Tibial artery (tissue), 4 donors: Measurements from ENCODE around the gene ITGB8.
A peak's percentile ranks its signal among the peaks of the same experiment; 100 is the strongest.

Experiments used
- DNase-seq, 2 donors: peaks; one replicate each; pipeline ENCODE4 v3.0.0-alpha.2; 2019
- H3K27ac ChIP-seq, 2 donors: fragments of 200-600 bp; sonication (generic) in 1 of 2; 1 replicate in 1 of 2; 2 replicates in 1 of 2; pipeline ENCODE4 v1.5.1; 2018 to 2019; ENCODE audit warnings: mild to moderate bottlenecking in 1 of 2
- H3K27me3 ChIP-seq, 2 donors: fragments of 200-600 bp; sonication (generic) in 1 of 2; one replicate each; pipeline versions ENCODE4 v1.5.1 to v1.6.0; 2016 to 2019
- H3K36me3 ChIP-seq, 3 donors: fragments of 200-600 bp; sonication (generic) in 2 of 3; one replicate each; pipeline ENCODE4 v1.5.1; 2016 to 2019; ENCODE audit warnings: mild to moderate bottlenecking in 2 of 3
- H3K4me1 ChIP-seq, 4 donors: fragments of 200-600 bp; sonication (generic) in 2 of 4; 1 replicate in 3 of 4; 2 replicates in 1 of 4; pipeline ENCODE4 v1.5.1; 2016 to 2019
- H3K4me3 ChIP-seq, 2 donors: fragments of 200-600 bp; sonication (generic) in 1 of 2; 1 replicate in 1 of 2; 2 replicates in 1 of 2; pipeline ENCODE4 v1.5.1; 2018 to 2019; ENCODE audit warnings: mild to moderate bottlenecking in 2 of 2
- H3K9me3 ChIP-seq, 3 donors: fragments of 200-600 bp; sonication (generic) in 1 of 3; one replicate each; pipeline ENCODE4 v1.5.1; 2016 to 2019
- intact Hi-C: fragments of 100-400 bp; cut with DNase I; formaldehyde crosslinking; loops from one replicate; pipeline ENCODE4 v1.15.0; 2023; ENCODE audit warnings: low total_unique reads
- TF ChIP-seq, protein P1 (sequence below), 2 experiments: fragments of 200-600 bp in 1 of 2; fragments of 450-650 bp in 1 of 2; IDR thresholded peaks; one replicate each; pipeline ENCODE4 v1.5.1; 2017 to 2019; ENCODE audit warnings: antibody characterized with exemption in 2 of 2, mild to moderate bottlenecking in 1 of 2, moderate library complexity in 1 of 2

Gene ITGB8

DNA sequence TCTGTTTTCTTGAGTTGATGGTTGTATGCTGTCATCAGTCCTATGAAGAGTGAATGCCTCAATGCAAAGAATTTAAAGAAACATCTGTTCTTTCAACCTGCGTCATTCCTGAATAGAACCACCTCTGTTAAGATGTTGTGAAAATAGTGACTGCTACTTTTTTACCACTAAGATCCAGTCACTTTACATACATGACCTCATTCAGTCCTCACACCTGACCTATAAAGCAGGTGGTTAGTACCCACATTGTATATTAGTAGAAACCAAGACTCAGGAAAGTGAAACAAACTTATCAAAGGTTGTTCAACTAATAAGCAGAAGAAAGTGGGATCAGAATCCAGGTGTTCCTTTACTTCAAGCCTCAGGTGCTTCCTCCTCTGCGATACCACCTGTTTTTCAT, 64.8 kb downstream of the ITGB8 start:
- peaks cover 6 to 38% (median 7%) of the 10 kb centered on the region in 3 donors for H3K36me3 ChIP-seq
- no peak for DNase-seq

DNA sequence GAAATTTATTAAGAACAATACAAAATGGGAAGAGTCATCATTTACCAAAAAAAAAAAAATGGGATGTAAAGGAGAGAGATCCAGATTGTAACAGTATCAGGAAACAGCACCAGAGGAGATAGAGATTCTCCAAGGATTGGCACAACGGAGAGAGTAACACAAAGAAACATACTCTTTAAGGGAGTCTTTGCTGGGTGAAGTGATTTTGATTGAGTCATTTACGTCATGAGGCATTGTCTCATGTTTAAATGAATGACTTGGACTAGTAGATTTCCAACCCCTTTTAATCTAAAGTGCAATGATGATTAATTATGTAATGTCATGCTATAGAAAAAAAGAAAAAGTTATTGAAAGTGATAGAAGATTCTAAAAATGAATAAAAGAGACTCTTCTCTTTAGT, 68.8 kb downstream of the ITGB8 start:
- no peak overlapping the region for H3K4me3 ChIP-seq
- intact Hi-C loops = no loop called here
- H3K36me3 ChIP-seq = peaks cover 0 to 21% (median 4%) of the 10 kb centered on the region in 3 donors
- DNase-seq = no peak
- no peaks in the 10 kb centered on the region for H3K9me3 ChIP-seq
- no peaks in the 10 kb centered on the region for H3K27me3 ChIP-seq
- peaks cover 0 to 15% (median 4%) of the 10 kb centered on the region in 4 donors for H3K4me1 ChIP-seq
- H3K27ac ChIP-seq = no peak overlapping the region
- TF ChIP-seq, protein P1, sequence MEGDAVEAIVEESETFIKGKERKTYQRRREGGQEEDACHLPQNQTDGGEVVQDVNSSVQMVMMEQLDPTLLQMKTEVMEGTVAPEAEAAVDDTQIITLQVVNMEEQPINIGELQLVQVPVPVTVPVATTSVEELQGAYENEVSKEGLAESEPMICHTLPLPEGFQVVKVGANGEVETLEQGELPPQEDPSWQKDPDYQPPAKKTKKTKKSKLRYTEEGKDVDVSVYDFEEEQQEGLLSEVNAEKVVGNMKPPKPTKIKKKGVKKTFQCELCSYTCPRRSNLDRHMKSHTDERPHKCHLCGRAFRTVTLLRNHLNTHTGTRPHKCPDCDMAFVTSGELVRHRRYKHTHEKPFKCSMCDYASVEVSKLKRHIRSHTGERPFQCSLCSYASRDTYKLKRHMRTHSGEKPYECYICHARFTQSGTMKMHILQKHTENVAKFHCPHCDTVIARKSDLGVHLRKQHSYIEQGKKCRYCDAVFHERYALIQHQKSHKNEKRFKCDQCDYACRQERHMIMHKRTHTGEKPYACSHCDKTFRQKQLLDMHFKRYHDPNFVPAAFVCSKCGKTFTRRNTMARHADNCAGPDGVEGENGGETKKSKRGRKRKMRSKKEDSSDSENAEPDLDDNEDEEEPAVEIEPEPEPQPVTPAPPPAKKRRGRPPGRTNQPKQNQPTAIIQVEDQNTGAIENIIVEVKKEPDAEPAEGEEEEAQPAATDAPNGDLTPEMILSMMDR (IDR thresholded peaks at IDR 0.05) = no peak

More for the DNA sequence above, 64.8 kb downstream of the ITGB8 start:
- no peaks in the 10 kb centered on the region for H3K9me3 ChIP-seq
- TF ChIP-seq, protein P1 (IDR thresholded peaks at IDR 0.05) = no peak
- no peaks in the 10 kb centered on the region for H3K27me3 ChIP-seq
- no peak overlapping the region for H3K4me3 ChIP-seq
- H3K27ac ChIP-seq = no peak overlapping the region
- peaks cover 0 to 7% (median 0%) of the 10 kb centered on the region in 4 donors for H3K4me1 ChIP-seq
- intact Hi-C loops = no loop called here

DNA sequence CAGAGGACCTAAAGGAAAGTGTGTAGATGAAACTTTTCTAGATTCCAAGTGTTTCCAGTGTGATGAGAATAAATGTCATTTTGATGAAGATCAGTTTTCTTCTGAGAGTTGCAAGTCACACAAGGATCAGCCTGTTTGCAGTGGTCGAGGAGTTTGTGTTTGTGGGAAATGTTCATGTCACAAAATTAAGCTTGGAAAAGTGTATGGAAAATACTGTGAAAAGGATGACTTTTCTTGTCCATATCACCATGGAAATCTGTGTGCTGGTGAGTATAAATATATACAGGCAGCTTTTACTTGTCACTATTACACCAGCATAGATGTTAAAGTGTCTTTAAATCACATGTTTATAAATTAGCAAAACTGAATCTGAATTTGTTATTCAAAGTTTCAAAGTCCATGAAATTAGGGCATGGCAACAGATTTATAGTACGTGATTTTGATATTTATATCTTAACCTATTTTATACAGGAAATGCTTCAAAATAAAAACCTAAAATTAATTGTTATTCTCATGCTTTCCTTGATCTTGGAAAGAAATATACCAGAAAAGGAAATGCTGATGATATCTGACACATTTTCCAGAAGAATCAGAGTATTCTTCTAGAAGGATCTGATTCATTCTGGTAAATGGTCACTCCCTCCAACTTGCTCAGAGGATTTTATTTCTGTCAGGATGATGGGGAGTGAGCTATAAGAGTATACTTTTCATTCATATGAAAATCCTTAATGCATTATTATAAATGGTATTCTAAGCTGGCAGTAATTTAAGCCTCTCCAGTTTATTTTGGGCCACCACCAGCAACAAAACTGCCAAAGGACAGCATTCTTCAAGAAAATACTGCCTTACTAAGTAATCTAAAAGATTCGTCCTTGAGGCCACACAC, 71.4 kb downstream of the ITGB8 start:
- H3K27ac ChIP-seq = no peak overlapping the region
- no peaks in the 10 kb centered on the region for H3K9me3 ChIP-seq
- H3K36me3 ChIP-seq = peaks cover 0 to 10% (median 0%) of the 10 kb centered on the region in 3 donors
- intact Hi-C loops = no loop called here
- H3K4me1 ChIP-seq = peaks cover 0 to 16% (median 5%) of the 10 kb centered on the region in 4 donors
- TF ChIP-seq, protein P1 (IDR thresholded peaks at IDR 0.05) = no peak
- no peak overlapping the region for H3K4me3 ChIP-seq
- no peak for DNase-seq
- no peaks in the 10 kb centered on the region for H3K27me3 ChIP-seq

DNA sequence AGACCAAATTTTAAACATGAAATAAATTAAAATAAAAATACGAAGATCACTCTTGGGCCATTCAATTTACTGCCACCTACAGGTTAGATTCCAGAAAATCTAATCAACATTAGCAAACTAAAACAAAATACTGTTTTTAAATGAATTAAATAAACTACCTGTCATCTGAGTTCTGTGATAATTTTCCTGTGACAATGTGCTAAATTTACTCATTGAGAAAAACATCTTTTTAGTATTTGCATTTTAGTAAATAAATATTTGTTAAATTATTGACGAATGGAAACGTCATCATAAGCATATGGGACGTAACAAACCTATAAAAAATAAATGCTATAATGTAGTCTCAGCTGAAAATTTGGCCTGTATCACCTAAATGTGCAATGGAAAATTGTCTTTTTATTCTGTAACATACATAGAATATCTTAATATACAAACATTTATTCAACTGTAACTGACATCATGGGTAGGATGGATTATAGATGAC, 72.1 kb downstream of the ITGB8 start:
- peaks cover 0 to 23% (median 11%) of the 10 kb centered on the region in 4 donors for H3K4me1 ChIP-seq
- no peaks in the 10 kb centered on the region for H3K9me3 ChIP-seq
- H3K27me3 ChIP-seq = no peaks in the 10 kb centered on the region
- H3K36me3 ChIP-seq = peaks cover 0 to 4% (median 0%) of the 10 kb centered on the region in 3 donors
- DNase-seq = no peak
- TF ChIP-seq, protein P1 (IDR thresholded peaks at IDR 0.05) = peak in 1 of 2 experiments; percentile 16
- intact Hi-C loops = no loop called here
- H3K27ac ChIP-seq = no peak overlapping the region
- H3K4me3 ChIP-seq = no peak overlapping the region

DNA sequence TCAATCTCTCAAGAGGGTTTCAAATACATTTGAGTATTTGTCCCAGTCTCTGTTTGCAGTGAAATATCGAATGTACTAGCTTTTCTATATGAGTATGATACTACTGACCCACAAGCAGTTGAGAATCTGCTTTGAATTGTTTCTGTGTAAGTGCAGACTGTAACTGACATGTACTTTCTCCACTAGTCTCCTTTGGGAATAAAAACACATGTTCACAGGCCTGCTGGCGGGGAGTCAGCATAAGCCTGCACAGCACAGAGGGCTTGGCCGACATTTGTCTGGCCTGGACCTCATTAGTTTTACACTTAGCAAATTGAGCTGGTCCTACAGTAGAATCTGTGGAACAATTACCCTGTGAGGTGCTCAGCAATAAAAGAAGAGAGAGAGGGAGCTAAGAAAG, 72.6 kb downstream of the ITGB8 start:
- H3K4me3 ChIP-seq = no peak overlapping the region
- no peak overlapping the region for H3K27ac ChIP-seq
- H3K27me3 ChIP-seq = no peaks in the 10 kb centered on the region
- peaks cover 0 to 4% (median 0%) of the 10 kb centered on the region in 3 donors for H3K36me3 ChIP-seq
- intact Hi-C loops = no loop called here
- H3K4me1 ChIP-seq = peaks cover 0 to 29% (median 14%) of the 10 kb centered on the region in 4 donors
- DNase-seq = peak in 1 of 2 donors; percentile 37
- H3K9me3 ChIP-seq = no peaks in the 10 kb centered on the region
- TF ChIP-seq, protein P1 (IDR thresholded peaks at IDR 0.05) = no peak
